MM.1S (cell line): ENCODE data around the gene SLC4A4.

Source experiments
- DNase-seq: peaks from one replicate; pipeline ENCODE4 v3.0.0-alpha.2; 2015
- H2AFZ ChIP-seq: fragments of 300-600 bp; sonication (generic); 2 replicates; pipeline ENCODE4 v1.6.0; 2016; ENCODE audit warnings: antibody characterized with exemption, low read length
- H3F3A ChIP-seq: fragments of 300-600 bp; sonication (generic); 2 replicates; pipeline ENCODE4 v1.6.1; 2016; ENCODE audit warnings: mild to moderate bottlenecking, antibody characterized with exemption, low read length, moderate library complexity, mixed read lengths; ENCODE audit not compliant: insufficient read depth
- H3K27ac ChIP-seq: fragments of 300-600 bp; sonication (generic); 2 replicates; pipeline ENCODE4 v1.5.1; 2016; ENCODE audit warnings: mild to moderate bottlenecking, low read length
- H3K27me3 ChIP-seq: fragments of 300-600 bp; sonication (generic); replicated peaks from 2 replicates; pipeline ENCODE4 v1.6.0; 2016; ENCODE audit warnings: low read length; ENCODE audit not compliant: insufficient read depth
- H3K36me3 ChIP-seq: fragments of 300-600 bp; sonication (generic); replicated peaks from 2 replicates; pipeline ENCODE4 v1.6.1; 2016; ENCODE audit warnings: mild to moderate bottlenecking, low read length, mixed read lengths; ENCODE audit not compliant: insufficient read depth
- H3K4me1 ChIP-seq: fragments of 300-600 bp; sonication (generic); 2 replicates; pipeline ENCODE4 v1.6.1; 2016; ENCODE audit warnings: low read length, mixed read lengths
- H3K4me2 ChIP-seq: fragments of 300-600 bp; sonication (generic); 2 replicates; pipeline ENCODE4 v1.6.0; 2016; ENCODE audit warnings: low read depth, low read length
- H3K4me3 ChIP-seq: fragments of 300-600 bp; sonication (generic); 2 replicates; pipeline ENCODE4 v1.5.1; 2016; ENCODE audit warnings: low read length, mixed read lengths
- H3K79me2 ChIP-seq: fragments of 300-600 bp; sonication (generic); 2 replicates; pipeline ENCODE4 v1.6.1; 2016; ENCODE audit warnings: mixed run types, low read length, mixed read lengths
- H3K9ac ChIP-seq: fragments of 300-600 bp; sonication (generic); 2 replicates; pipeline ENCODE4 v1.6.1; 2016; ENCODE audit warnings: low read length, mixed read lengths
- H3K9me2 ChIP-seq: fragments of 300-600 bp; sonication (generic); replicated peaks from 2 replicates; pipeline ENCODE4 v1.6.1; 2016; ENCODE audit warnings: mild to moderate bottlenecking, low read length, mixed read lengths; ENCODE audit not compliant: insufficient read depth
- H3K9me3 ChIP-seq: fragments of 300-600 bp; sonication (generic); replicated peaks from 2 replicates; pipeline ENCODE4 v1.6.1; 2016; ENCODE audit warnings: mild to moderate bottlenecking, low read length, mixed read lengths; ENCODE audit not compliant: insufficient read depth
- H4K20me1 ChIP-seq: fragments of 300-600 bp; sonication (generic); 2 replicates; pipeline ENCODE4 v1.6.1; 2016; ENCODE audit warnings: mild to moderate bottlenecking, low read length, moderate library complexity, mixed read lengths; ENCODE audit not compliant: insufficient read depth
- EZH2 ChIP-seq: fragments of 300-600 bp; sonication (generic); optimal IDR thresholded peaks from 2 replicates; pipeline ENCODE3; 2017; ENCODE audit warnings: low read depth, mild to moderate bottlenecking, antibody characterized with exemption, low read length, mixed read lengths
- EZH2phosphoT487 ChIP-seq: fragments of 300-600 bp; sonication (generic); IDR thresholded peaks from 2 replicates; pipeline ENCODE4 v1.6.1; 2018; ENCODE audit warnings: antibody characterized with exemption, low read length
- TF ChIP-seq, protein P1 (sequence below): fragments of 300-600 bp; sonication (generic); IDR thresholded peaks from 2 replicates; pipeline ENCODE4 v1.5.1; 2016; ENCODE audit warnings: antibody characterized with exemption, low read length, mixed read lengths

SLC4A4 gene

DNA sequence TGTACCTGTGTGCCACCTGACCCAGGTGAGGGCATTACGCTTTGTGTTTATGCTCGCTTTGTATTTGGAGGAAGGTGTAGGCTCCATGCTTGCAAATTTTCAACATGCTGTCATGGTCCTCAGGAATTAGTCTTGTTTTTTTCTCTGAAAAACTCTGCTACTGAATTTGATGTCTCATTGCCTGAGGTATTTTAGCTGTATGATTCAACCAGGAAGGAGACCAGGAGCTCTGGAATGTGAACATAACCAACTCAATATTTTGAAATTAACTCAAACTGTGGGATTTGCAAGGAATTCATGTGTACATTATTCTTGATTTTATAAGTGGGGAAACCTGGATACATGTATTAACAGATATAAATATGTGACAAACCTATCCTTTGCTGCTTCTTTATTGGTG is 134.1 kb downstream of the SLC4A4 start:
- Histone ChIP-seq H3F3A (no peaks in the 10 kb centered on the region), H3K4me3 (no peak overlapping the region), H4K20me1 (no peaks in the 10 kb centered on the region), H3K4me2 (no peak overlapping the region), H3K27ac (no peak overlapping the region), H2AFZ (no peak overlapping the region), H3K27me3 (no peaks in the 10 kb centered on the region), H3K9ac (no peak overlapping the region), H3K9me3 (no peaks in the 10 kb centered on the region), H3K9me2 (no peaks in the 10 kb centered on the region), H3K79me2 (no peaks in the 10 kb centered on the region), H3K36me3 (no peaks in the 10 kb centered on the region), H3K4me1 (no peaks in the 10 kb centered on the region)
- TF ChIP-seq EZH2 = no peak
- TF ChIP-seq, protein P1, sequence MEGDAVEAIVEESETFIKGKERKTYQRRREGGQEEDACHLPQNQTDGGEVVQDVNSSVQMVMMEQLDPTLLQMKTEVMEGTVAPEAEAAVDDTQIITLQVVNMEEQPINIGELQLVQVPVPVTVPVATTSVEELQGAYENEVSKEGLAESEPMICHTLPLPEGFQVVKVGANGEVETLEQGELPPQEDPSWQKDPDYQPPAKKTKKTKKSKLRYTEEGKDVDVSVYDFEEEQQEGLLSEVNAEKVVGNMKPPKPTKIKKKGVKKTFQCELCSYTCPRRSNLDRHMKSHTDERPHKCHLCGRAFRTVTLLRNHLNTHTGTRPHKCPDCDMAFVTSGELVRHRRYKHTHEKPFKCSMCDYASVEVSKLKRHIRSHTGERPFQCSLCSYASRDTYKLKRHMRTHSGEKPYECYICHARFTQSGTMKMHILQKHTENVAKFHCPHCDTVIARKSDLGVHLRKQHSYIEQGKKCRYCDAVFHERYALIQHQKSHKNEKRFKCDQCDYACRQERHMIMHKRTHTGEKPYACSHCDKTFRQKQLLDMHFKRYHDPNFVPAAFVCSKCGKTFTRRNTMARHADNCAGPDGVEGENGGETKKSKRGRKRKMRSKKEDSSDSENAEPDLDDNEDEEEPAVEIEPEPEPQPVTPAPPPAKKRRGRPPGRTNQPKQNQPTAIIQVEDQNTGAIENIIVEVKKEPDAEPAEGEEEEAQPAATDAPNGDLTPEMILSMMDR = no peak
- no peak for DNase-seq

DNA sequence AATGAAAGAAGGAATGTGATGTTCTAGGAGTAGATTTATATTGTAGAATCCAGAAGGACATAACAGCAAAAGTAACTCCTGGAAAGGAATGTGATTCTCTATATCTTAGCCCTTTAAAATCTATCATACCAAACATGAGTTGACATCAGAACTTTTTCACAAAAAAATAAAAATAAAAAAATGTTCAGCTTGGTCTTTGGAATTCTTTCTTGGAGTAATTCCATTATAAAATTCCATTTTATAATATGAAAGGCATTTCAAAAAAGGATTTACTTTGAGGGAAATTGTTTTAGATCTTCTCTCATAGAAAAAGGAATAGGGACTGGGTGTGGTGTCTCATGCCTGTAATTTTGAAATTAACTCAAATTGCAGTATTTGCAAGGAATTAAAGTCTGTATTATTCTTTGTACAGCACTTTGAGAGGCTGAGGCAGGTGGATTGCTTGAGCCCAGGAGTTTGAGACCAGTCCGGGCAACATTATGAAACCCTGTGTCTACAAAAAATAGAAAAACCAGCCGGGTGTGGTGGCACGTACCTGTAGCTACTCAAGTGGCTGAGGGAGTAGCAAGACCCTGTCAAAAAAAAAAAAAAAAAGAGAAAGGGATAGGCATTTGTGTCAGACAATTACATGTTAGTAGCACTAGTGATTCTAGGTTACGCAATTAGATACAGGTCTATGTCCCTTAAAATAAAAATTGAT is 134.9 kb downstream of the SLC4A4 start:
- Histone ChIP-seq H3K9me2 (no peaks in the 10 kb centered on the region), H3K36me3 (no peaks in the 10 kb centered on the region), H3K9ac (no peak overlapping the region), H3K4me2 (no peak overlapping the region), H3K4me3 (no peak overlapping the region), H3K79me2 (no peaks in the 10 kb centered on the region), H2AFZ (no peak overlapping the region), H3K27ac (no peak overlapping the region), H3K4me1 (no peaks in the 10 kb centered on the region), H3K27me3 (no peaks in the 10 kb centered on the region), H4K20me1 (no peaks in the 10 kb centered on the region), H3K9me3 (no peaks in the 10 kb centered on the region), H3F3A (no peaks in the 10 kb centered on the region)
- DNase-seq = no peak
- TF ChIP-seq, protein P1 = no peak
- TF ChIP-seq EZH2 (no peak), EZH2phosphoT487 (no peak)

DNA sequence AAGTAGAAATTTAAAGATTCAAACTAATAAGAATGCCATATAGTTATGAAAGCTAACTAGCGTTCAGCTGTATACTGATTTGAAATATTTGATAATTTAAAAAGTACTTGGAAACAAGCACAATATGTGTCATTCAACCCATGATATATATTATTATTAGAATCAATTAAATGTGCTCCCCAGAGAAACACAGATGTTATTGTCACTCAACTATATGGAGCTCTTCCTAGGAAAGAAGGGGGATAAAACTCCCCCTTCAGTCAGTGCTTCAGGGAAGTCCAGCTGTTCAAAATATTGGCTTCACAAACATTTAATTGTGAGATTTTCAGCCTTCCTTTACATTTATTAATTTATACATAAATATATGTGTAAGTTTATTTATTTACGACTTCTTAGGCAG is 135.9 kb downstream of the SLC4A4 start:
- Histone ChIP-seq H3K36me3 (no peaks in the 10 kb centered on the region), H3K4me3 (no peak overlapping the region), H3K79me2 (no peaks in the 10 kb centered on the region), H3F3A (no peaks in the 10 kb centered on the region), H3K27me3 (no peaks in the 10 kb centered on the region), H3K4me1 (no peaks in the 10 kb centered on the region), H3K9ac (no peak overlapping the region), H3K4me2 (no peak overlapping the region), H4K20me1 (no peaks in the 10 kb centered on the region), H3K9me2 (no peaks in the 10 kb centered on the region), H2AFZ (no peak overlapping the region), H3K27ac (no peak overlapping the region), H3K9me3 (no peaks in the 10 kb centered on the region)
- TF ChIP-seq EZH2 (no peak), EZH2phosphoT487 (no peak)
- TF ChIP-seq, protein P1 = no peak
- no peak for DNase-seq
